Measurements from ENCODE around the gene AKNAD1. TPM values are rescaled to one million over a fixed set of nuclear protein-coding genes. Genes with fewer than 3 reads are reported as not detected.

AKNAD1 gene
- total RNA-seq, 2 experiments from 2014 or later = not detected

DNA sequence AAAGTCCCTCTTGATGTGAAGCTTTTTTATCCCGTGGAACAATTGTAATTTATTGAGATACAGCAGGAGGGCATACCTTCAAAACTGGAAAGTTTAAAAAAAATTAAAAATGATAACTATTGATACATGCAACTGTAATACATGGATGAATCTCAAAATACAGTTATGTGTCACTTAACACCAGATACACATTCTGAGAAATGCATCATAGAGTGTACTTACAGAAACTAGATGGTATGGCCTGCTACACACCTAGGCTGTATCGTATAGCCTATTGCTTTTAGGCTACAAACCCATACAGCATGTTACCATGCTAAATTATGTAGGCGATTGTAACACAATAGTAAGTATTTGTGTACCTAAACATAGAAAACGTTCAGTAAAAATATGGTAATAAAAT is 7.1 kb upstream of the AKNAD1 start:
- Mint-ChIP-seq H3K36me3 (ENCODE audit: low read depth) (no peaks in the 10 kb centered on the region), H3K4me1 (ENCODE audit: low read depth) (peaks cover 2% of the 10 kb centered on the region), H3K27me3 (peaks cover 17% of the 10 kb centered on the region), H3K27ac (no peak overlapping the region), H3K9me3 (no peaks in the 10 kb centered on the region), H3K4me3 (no peak overlapping the region)
- TF ChIP-seq, protein P1, sequence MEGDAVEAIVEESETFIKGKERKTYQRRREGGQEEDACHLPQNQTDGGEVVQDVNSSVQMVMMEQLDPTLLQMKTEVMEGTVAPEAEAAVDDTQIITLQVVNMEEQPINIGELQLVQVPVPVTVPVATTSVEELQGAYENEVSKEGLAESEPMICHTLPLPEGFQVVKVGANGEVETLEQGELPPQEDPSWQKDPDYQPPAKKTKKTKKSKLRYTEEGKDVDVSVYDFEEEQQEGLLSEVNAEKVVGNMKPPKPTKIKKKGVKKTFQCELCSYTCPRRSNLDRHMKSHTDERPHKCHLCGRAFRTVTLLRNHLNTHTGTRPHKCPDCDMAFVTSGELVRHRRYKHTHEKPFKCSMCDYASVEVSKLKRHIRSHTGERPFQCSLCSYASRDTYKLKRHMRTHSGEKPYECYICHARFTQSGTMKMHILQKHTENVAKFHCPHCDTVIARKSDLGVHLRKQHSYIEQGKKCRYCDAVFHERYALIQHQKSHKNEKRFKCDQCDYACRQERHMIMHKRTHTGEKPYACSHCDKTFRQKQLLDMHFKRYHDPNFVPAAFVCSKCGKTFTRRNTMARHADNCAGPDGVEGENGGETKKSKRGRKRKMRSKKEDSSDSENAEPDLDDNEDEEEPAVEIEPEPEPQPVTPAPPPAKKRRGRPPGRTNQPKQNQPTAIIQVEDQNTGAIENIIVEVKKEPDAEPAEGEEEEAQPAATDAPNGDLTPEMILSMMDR (IDR thresholded peaks at IDR 0.05) = no peak
- intact Hi-C loops (cut with micrococcal nuclease) = no loop called here
- ATAC-seq (no peak), DNase-seq (no peak)
- ChIA-PET CTCF (no interaction called here), POLR2A (interaction anchor here (0.6 to 1.4 kb wide), 2 partner anchors 10 to 14 kb away, joined by 3 to 4 read pairs; no protein-coding TSS in a partner anchor)

DNA sequence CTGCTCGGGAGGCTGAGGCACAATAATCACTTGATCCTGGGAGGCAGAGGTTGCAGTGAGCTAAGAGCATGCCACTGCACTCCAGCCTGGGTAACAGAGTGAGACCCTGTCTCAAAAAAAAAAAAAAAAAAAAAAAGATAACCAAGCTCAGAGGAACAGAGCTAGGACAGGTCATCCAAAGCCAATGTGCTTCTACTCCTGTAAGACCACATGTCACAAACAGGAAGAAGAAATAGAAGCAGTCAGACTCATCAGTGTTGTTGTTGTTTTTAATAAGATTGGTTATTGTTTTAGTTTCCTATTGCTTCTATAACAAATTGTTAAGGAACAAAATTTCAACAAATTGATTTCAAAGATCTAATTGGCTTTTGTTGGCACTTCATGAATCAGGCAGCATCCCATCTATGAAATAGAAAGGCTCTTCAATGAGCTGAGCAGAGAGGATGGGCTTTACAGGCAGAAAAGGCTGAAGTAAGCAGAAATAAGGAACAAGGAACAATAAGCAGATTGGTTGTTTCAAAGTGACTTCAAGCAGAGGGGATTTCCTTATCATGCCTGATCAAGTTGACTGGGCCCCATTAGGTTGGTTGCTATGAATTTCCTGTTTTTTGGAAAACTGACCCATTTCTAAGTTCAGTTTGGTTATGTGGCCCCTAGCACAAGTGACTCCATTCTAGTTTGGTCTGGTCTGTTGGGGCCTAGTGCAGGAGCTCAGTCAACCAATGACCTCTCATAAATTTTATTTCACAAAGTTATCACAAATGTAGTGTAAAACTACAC is 6.0 kb upstream of the AKNAD1 start:
- Mint-ChIP-seq H3K36me3 (ENCODE audit: low read depth) (no peaks in the 10 kb centered on the region), H3K9me3 (no peaks in the 10 kb centered on the region), H3K27ac (no peak overlapping the region), H3K27me3 (peaks cover 18% of the 10 kb centered on the region), H3K4me1 (ENCODE audit: low read depth) (peaks cover 2% of the 10 kb centered on the region), H3K4me3 (no peak overlapping the region)
- intact Hi-C loops (cut with micrococcal nuclease) = no loop called here
- ATAC-seq = no peak
- ChIA-PET CTCF (interaction anchor here (2.3 kb wide), 1 partner anchor 35 kb away, joined by 8 read pairs; no protein-coding TSS in a partner anchor), POLR2A (interaction anchor here (0.7 to 1.4 kb wide), 2 partner anchors 11 to 237 kb away, joined by 3 to 4 read pairs; no protein-coding TSS in a partner anchor)
- no peak for DNase-seq
- TF ChIP-seq, protein P1 (IDR thresholded peaks at IDR 0.05) = no peak

DNA sequence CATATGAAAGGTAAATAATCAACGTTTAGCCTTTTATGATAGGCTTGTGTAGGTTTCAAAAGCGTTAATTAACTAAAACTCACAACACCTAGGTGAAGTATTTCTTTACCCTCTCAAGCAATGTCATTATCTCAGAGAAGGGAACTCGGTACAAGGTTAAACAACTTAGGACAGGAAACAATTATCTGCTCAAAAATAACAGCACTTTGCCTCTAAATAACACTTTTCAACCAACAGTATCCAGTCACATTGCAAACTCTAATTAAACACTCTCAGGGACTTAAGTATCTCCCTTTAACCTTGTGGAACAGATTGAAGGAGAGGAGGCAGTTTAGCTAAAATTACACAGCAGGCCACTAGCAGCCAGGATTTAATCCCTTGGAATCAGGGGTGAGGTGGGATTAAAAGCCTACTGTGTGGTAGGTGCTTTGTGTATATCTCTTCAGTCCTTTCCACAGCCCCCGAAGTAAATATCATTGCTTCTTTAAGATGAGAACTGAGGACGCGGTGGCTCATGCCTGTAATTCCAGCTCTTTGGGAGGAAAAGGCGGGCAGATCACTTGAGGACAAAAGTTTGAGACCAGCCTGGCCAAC is 5.2 kb upstream of the AKNAD1 start:
- intact Hi-C loops (cut with micrococcal nuclease) = no loop called here
- no peak for ATAC-seq
- Mint-ChIP-seq H3K27ac (no peak overlapping the region), H3K9me3 (no peaks in the 10 kb centered on the region), H3K4me3 (no peak overlapping the region), H3K4me1 (ENCODE audit: low read depth) (peaks cover 2% of the 10 kb centered on the region), H3K36me3 (ENCODE audit: low read depth) (no peaks in the 10 kb centered on the region), H3K27me3 (peaks cover 18% of the 10 kb centered on the region)
- POLR2A ChIA-PET = no interaction called here
- TF ChIP-seq, protein P1 (IDR thresholded peaks at IDR 0.05) = no peak
- no peak for DNase-seq
- CTCF ChIA-PET = interaction anchor here (1.2 to 2.3 kb wide), 3 partner anchors 34 to 40 kb away, joined by 3 to 10 read pairs (median 8); no protein-coding TSS in a partner anchor

DNA sequence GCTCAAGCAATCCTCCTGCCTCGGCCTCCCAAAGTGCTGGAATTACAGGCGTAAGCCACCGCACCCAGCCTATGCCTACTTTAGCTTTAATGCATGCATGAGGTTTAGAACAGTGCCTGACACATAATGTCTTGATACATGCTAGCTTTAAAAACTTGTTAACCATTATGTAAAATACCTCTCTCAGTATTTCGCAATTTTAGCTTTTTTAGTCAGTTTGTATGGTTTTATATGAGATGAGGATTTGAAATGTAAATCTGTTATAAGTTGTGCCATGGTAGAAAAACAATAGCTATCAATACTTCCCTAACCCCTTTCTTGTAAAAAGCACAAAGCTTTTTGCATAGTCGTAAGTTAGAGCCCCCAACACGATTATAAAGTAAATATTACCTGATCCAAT is 4.7 kb upstream of the AKNAD1 start:
- ChIA-PET POLR2A (no interaction called here), CTCF (interaction anchor here (1.2 to 2.3 kb wide), 4 partner anchors 26 to 40 kb away, joined by 3 to 10 read pairs (median 6); no protein-coding TSS in a partner anchor)
- ATAC-seq (no peak), DNase-seq (no peak)
- TF ChIP-seq, protein P1 (IDR thresholded peaks at IDR 0.05) = no peak
- no peak overlapping the region for H3K27ac Mint-ChIP-seq
- no peaks in the 10 kb centered on the region for H3K36me3 Mint-ChIP-seq (ENCODE audit: low read depth)
- H3K27me3 Mint-ChIP-seq = peaks cover 15% of the 10 kb centered on the region
- intact Hi-C loops (cut with micrococcal nuclease) = no loop called here
- peaks cover 2% of the 10 kb centered on the region for H3K4me1 Mint-ChIP-seq (ENCODE audit: low read depth)
- H3K4me3 Mint-ChIP-seq = no peak overlapping the region
- no peaks in the 10 kb centered on the region for H3K9me3 Mint-ChIP-seq

Measured in activated CD8-positive, alpha-beta T cell treated with anti-CD3 and anti-CD28 coated beads for 36 hours (primary cell).